Suprapubic skin (tissue), 4 donors: ENCODE measurements around the gene CARHSP1. TPM values are rescaled to one million over a fixed set of nuclear protein-coding genes. Genes with fewer than 3 reads are reported as not detected.
"Not testable (repeated sequence)": the region's sequence is repeated elsewhere in the genome, so short reads cannot be mapped to it uniquely, and the experiment has no call there.

Experiments
- DNase-seq, 2 donors: peaks; one replicate each; pipeline ENCODE4 v3.0.0-alpha.2; 2019; ENCODE audit warnings: low spot score in 2 of 2
- H3K27ac ChIP-seq: fragments of 200-600 bp; sonication (generic); one replicate; pipeline ENCODE4 v1.5.1; 2019
- H3K27me3 ChIP-seq: fragments of 200-600 bp; sonication (generic); one replicate; pipeline ENCODE4 v1.5.1; 2019
- H3K36me3 ChIP-seq: fragments of 200-600 bp; sonication (generic); one replicate; pipeline ENCODE4 v1.5.1; 2019
- H3K4me1 ChIP-seq: fragments of 200-600 bp; sonication (generic); one replicate; pipeline ENCODE4 v1.5.1; 2019
- H3K4me3 ChIP-seq: fragments of 200-600 bp; sonication (generic); one replicate; pipeline ENCODE4 v1.5.1; 2019; ENCODE audit warnings: mild to moderate bottlenecking
- H3K9me3 ChIP-seq: fragments of 200-600 bp; sonication (generic); one replicate; pipeline ENCODE4 v1.5.1; 2019
- CTCF ChIP-seq, 2 donors: fragments of 200-600 bp in 1 of 2; fragments of 450-650 bp in 1 of 2; sonication (generic) in 1 of 2; IDR thresholded peaks; one replicate each; pipeline ENCODE4 v1.5.1; 2016 to 2019; ENCODE audit warnings: antibody characterized with exemption in 2 of 2, mild to moderate bottlenecking in 1 of 2, moderate library complexity in 1 of 2
- EP300 ChIP-seq: sonication (generic); formaldehyde crosslinking; IDR thresholded peaks from one replicate; pipeline ENCODE4 v1.6.1; 2017; ENCODE audit warnings: antibody characterized with exemption
- POLR2A ChIP-seq, 2 donors: fragments of 450-650 bp; IDR thresholded peaks; one replicate each; pipeline ENCODE4 v1.6.1; 2017; ENCODE audit warnings: antibody characterized with exemption in 2 of 2, mild to moderate bottlenecking in 2 of 2, moderate library complexity in 2 of 2
- POLR2AphosphoS5 ChIP-seq, 3 donors: sonication (generic); formaldehyde crosslinking; IDR thresholded peaks; one replicate each; pipeline ENCODE4 v1.6.1; 2017; ENCODE audit warnings: antibody characterized with exemption in 3 of 3
- WGBS: methylation state at CpG from one replicate; pipeline ENCODE4 v1.1.5; 2018; 5-methylcytosine and 5-hydroxymethylcytosine counted together
- total RNA-seq, 4 donors: library from RNA; depleted of rRNA; stranded (reverse); fragments of >200 nt; gene quantifications; one replicate each; pipeline ENCODE4 v1.1.0, GENCODE V29; 2016

The CARHSP1 gene
- total RNA-seq, 4 donors from 2014 or later, result 32.7 to 60.8 (median 41.5) TPM

DNA sequence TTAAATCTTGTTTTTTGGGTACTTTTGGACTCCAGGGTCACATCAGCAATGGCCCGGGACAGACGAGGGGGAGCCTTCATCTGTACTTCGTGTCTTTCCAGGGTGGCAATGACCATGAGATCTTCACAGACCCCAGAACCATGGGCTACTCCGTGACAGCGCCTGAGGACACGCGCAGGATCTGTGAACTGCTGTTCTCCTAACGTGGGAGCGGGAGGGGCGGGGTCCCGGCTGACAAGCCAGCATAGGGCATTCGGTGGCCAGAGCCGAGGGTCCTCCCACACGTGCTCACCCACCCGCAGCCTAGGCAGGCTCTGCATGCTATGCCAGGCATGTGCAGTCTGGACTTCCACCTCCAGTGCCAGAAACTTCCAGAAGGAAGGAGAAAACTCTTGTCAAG is 21.2 kb downstream of the CARHSP1 start:
- H3K27ac ChIP-seq, result no peak overlapping the region
- DNase-seq, result no peak
- H3K27me3 ChIP-seq, result no peaks in the 10 kb centered on the region
- WGBS, result 100% methylated on average over 2 of the region's 15 CpGs
- peaks cover 11% of the 10 kb centered on the region for H3K4me1 ChIP-seq
- no peaks in the 10 kb centered on the region for H3K9me3 ChIP-seq
- TF ChIP-seq CTCF (IDR thresholded peaks at IDR 0.05), result no peak
- TF ChIP-seq POLR2A (IDR thresholded peaks at IDR 0.05), result no peak
- no peak for TF ChIP-seq POLR2AphosphoS5 (IDR thresholded peaks at IDR 0.05)
- no peak for TF ChIP-seq EP300
- H3K4me3 ChIP-seq, result no peak overlapping the region
- H3K36me3 ChIP-seq, result peaks cover 29% of the 10 kb centered on the region

GRCh38 chr16:8847145-8847544 is 21.7 kb downstream of the CARHSP1 start:
- Histone ChIP-seq H3K36me3 (peaks cover 29% of the 10 kb centered on the region), H3K27ac (no peak overlapping the region), H3K4me1 (peaks cover 11% of the 10 kb centered on the region), H3K9me3 (no peaks in the 10 kb centered on the region), H3K27me3 (no peaks in the 10 kb centered on the region), H3K4me3 (no peak overlapping the region)
- TF ChIP-seq EP300 (no peak), CTCF (IDR thresholded peaks at IDR 0.05) (no peak), POLR2A (IDR thresholded peaks at IDR 0.05) (no peak), POLR2AphosphoS5 (IDR thresholded peaks at IDR 0.05) (no peak)
- 76% methylated on average over 13 of the region's 13 CpGs for whole genome bisulfite sequencing
- DNase-seq, result no peak

- Histone ChIP-seq H3K27me3 (no peaks in the 10 kb centered on the region), H3K4me3 (no peak overlapping the region), H3K27ac (no peak overlapping the region), H3K4me1 (peaks cover 11% of the 10 kb centered on the region), H3K9me3 (no peaks in the 10 kb centered on the region), H3K36me3 (peaks cover 29% of the 10 kb centered on the region)
- WGBS, result 90% methylated on average over 7 of the region's 10 CpGs
- no peak for DNase-seq
- TF ChIP-seq EP300 (no peak), POLR2AphosphoS5 (IDR thresholded peaks at IDR 0.05) (no peak), POLR2A (IDR thresholded peaks at IDR 0.05) (no peak)
These were observed 22.3 kb downstream of the CARHSP1 start for GRCh38 chr16:8846401-8846932.

- H3K36me3 ChIP-seq, result peaks cover 29% of the 10 kb centered on the region
- H3K27ac ChIP-seq, result no peak overlapping the region
- 84% methylated on average over 7 of the region's 7 CpGs for WGBS
- H3K27me3 ChIP-seq, result no peaks in the 10 kb centered on the region
- no peak overlapping the region for H3K4me3 ChIP-seq
- H3K4me1 ChIP-seq, result peaks cover 11% of the 10 kb centered on the region
- DNase-seq, result no peak
- H3K9me3 ChIP-seq, result no peaks in the 10 kb centered on the region
- TF ChIP-seq EP300, result no peak
- TF ChIP-seq POLR2AphosphoS5 (IDR thresholded peaks at IDR 0.05), result no peak
- TF ChIP-seq POLR2A (IDR thresholded peaks at IDR 0.05), result no peak
- TF ChIP-seq CTCF (IDR thresholded peaks at IDR 0.05), result no peak
These were observed 23.0 kb downstream of the CARHSP1 start for GRCh38 chr16:8845699-8846298.

- not testable (repeated sequence) for H3K27me3 ChIP-seq, H3K9me3 ChIP-seq, H3K4me1 ChIP-seq, H3K27ac ChIP-seq, DNase-seq, H3K36me3 ChIP-seq, H3K4me3 ChIP-seq
- WGBS, result 78% methylated on average over 8 of the region's 12 CpGs
These were observed 25.5 kb downstream of the CARHSP1 start for GRCh38 chr16:8843296-8843695.

DNA sequence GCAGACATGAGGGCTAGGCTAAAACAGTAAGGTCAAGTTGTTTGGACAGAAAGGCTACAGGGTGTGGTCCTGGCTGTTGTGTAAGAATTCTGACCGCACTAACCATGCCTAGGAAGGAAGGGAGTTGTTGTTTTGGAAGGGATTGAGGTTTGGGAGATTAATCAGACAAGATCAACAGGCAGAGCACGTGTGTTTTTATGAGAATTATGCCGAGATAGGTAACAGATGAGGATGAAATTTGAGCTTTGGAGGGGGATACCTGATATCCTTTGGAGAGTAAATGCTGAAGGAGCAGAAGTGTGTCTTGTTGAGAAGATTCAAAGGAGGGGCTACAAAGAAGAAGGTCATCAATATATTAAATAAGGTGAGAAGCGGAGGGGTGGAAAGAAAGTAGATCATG is 26.8 kb downstream of the CARHSP1 start:
- 72% methylated on average over 4 of the region's 4 CpGs for WGBS
- not testable (repeated sequence) for H3K9me3 ChIP-seq, H3K27ac ChIP-seq, H3K36me3 ChIP-seq, H3K4me1 ChIP-seq, H3K4me3 ChIP-seq, H3K27me3 ChIP-seq, DNase-seq

- WGBS, result 94% methylated on average over 15 of the region's 15 CpGs
- not testable (repeated sequence) for H3K27ac ChIP-seq, H3K9me3 ChIP-seq, H3K4me3 ChIP-seq, H3K36me3 ChIP-seq, H3K4me1 ChIP-seq, DNase-seq, H3K27me3 ChIP-seq
These were observed 31.2 kb downstream of the CARHSP1 start for GRCh38 chr16:8837594-8837993.

DNA sequence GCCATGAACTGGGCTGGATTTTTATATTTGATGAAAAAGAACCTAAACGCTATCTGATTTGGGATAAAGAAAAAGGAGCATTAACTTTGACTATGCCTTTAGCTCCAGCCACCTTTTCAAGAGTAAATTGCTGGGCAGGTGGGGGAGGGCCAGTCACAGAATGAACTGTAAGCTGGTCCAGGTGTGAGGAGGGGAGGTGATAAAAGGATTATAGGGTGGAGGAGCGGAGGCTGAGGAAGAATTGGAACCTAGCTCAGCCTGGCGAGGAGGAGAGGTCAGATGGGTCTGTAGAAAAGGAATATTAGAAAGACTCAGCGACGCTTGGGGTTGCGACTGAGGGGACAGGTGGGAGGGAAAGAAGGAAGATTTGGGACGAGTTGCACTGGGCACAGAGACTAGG is 32.0 kb downstream of the CARHSP1 start:
- H3K4me3 ChIP-seq, H3K27me3 ChIP-seq, H3K27ac ChIP-seq, H3K9me3 ChIP-seq, H3K4me1 ChIP-seq, DNase-seq, H3K36me3 ChIP-seq: not testable (repeated sequence)
- 88% methylated on average over 7 of the region's 7 CpGs for WGBS
